ENCODE measurements around the gene CNTLN. TPM values are rescaled to one million over a fixed set of nuclear protein-coding genes. Genes with fewer than 3 reads are reported as not detected.
"Not testable (repeated sequence)": the region's sequence is repeated elsewhere in the genome, so short reads cannot be mapped to it uniquely, and the experiment has no call there.

Gene CNTLN
- polyA plus RNA-seq, 3 donors = 10.4 to 11.8 (median 11.5) TPM

DNA sequence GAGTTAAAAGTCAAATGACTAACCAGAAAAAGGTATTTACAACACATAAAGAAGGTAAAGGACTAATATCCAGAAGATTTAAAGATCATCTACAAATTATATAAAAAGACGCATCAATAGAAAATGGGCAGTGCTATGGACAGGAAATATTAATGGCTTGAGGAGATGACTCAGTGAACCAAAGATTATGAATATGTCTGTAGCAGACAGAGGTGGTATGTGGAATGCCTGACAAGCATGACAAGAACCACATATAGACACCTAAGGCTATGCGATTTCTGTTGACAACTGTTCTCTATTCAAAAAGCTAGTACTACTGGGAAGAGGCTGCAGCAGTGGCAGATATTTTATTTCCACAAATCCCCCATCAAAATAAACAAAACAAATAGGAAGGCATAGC lies 267.0 kb downstream of the CNTLN start:
- no peak for DNase-seq

DNA sequence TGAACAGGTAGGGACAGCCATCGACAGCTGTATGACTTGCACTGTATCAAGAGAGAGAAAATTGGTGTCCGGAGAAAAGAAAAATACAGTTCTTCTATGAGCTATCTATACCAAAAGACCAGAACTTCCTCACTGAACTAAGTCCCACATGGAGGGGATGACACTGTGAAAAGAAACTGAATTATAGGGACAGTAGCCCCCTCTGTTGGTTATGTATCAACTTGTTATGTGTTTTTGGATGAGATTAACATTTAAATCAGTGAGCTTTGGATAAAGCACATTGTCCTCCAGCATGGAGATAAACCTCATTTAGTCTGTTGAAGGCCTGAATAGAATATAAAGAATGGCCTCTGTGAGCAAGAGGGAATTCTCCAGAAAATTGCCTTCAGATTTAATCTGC lies 267.5 kb downstream of the CNTLN start:
- no peak for DNase-seq

DNA sequence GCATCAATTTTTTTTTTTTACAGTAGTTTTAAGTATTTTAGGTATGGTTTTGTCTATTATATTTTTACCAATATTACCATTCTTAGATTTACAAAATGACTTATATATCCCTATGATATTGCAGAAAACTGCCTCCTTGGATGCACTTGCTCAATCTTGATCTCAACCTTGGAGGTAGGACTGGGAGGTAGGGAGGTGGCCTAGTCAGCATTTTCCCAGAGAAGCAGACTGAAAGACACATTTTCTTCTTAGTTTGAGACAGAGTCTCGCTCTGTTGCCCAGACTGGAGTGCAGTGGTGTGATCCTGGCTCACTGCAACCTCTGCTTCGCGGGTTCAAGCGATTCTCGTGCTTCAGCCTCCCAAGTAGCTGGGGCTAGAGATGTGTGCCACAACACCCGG lies 268.7 kb downstream of the CNTLN start:
- DNase-seq = no peak

DNA sequence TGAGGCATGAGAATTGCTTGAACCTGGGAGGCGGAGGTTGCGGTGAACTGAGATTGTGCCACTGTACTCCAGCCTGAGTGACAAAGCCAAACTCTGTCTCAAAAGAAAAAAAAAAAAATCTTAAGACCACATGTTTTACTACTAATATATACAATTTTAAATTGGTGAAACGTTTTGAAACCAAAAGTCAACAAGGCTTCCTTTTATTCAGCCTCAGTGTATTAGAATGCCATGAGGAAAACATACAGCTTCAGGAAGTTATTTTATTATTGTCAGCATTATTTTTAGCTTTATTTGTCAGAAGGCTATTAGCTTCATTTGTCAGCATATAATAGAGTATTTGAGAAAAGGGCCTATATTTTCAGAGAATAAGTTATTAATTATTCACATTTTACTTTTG lies 280.1 kb downstream of the CNTLN start:
- no peak for DNase-seq

DNA sequence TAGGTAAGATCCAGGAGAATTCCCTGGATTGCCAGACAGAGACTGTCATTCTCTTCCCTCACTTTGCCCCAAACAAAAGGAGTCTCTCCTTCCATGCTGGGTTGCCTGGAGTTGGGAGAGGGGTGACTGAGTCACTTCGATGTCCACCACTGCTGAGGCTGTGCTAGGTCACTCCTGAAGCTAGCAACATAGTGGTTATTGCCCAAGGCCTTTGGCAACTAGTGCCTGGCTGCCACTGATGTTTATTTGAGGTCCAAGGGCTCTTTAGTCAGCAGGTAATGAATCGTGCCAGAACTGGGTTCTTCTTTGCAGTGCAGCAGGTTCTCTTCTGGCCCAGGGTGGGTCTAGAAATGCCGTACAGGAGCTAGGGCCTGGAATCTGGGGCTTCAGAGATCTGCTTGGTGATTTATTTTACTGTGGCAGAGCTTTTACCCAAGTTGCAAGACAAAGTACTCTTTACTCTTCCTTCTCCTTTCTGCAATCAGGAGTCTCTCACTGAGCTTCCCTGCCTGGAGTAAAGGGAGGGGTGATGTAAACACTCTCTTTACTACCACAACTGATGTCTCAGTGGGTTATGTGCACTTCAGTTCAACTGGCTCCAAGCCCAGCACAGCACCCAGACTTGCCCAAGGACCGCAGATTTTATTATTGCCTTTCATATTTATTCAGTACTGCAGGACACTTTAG lies 288.3 kb downstream of the CNTLN start:
- no peak for DNase-seq

DNA sequence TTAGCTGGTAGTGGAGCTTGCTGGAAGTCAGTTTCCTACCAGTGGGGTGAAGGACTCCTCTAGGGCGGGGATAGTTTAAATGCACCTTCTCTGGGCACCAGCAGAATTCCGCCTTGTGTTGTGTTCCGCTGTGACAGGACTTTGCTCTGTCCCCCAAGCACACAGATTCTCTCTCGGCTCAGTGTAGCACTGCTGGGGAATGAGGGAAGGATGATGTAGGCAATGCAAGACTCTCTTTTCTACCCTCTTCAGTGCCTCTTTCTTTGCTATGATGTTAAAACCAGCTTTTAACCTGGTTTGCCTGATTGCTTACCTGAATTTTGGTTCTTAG lies 288.8 kb downstream of the CNTLN start:
- no peak for DNase-seq

DNA sequence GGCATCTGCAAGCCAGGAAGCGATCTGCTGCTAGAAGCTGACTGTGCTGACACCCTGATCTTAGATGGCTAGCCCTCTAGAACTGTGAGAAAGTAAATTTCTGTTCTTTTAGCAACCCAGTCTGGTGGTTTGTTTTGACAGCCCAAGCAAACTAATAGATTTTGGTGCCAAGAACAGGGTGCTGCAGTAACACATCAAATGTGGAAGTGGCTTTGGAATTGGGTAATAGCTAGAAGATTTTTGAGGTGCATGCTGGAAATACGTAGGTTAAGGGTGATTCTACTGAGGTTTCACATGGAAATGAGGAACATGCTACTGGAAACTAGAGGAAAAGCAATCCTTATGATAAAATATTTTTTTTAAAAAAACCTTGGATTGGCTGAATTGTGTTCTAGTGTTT lies 290.5 kb downstream of the CNTLN start:
- DNase-seq = no peak

DNA sequence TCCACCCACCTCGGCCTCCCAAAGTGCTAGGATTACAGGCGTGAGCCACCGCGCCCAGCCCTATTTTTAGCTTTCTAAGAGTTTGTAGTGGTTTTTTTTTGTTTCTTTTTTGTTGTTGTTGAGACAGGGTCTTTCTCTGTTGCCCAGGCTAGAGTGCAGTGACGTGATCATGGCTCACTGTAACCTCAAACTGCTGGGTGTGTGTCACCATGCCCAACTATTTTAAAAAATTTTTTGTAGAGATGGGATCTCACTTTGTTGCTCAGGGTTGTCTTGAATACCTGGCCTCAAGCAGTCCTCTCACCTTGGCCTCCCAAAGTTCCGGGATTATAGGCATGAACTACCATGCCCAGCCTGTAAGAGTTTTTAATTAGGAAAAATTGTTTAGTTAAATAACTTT lies 298.7 kb downstream of the CNTLN start:
- no peak for DNase-seq

DNA sequence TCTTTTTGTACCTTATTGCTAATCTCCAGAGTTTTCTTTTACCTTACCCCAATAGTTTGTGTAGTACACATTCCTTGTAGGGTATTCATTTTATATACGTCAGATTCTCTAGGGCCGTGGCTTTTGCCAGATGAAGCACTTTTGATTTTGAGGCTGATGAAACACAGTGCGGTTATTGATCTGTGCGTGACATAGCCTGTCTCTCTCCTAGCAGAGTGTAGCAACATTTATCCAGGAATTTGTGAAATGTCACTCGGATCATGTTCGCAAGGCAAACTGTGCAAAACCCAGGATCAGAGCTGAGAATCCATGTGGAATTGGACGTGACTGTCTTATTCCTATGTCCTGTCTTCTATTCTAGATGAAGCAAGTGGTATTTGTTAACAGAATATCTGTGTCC lies 302.0 kb downstream of the CNTLN start:
- DNase-seq = no peak

DNA sequence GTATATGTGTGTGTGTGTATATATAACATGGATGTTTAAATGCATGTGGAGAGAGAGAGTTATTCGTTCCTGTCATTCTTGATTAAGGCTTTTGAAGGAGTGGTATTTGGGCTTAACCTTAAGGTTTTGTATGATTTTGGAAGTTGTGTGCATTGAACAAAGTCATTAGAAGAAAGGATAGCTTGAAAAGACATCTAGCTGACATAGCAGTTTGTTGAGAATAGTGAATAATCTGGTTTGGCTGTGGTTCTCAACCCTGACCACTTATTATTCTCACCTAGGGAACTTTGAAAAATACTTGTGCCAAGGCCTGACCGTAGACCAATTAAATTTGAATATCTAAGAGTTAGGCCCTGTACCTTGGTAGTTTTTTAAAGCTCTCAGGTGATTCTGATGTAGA lies 303.0 kb downstream of the CNTLN start:
- DNase-seq = no peak

DNA sequence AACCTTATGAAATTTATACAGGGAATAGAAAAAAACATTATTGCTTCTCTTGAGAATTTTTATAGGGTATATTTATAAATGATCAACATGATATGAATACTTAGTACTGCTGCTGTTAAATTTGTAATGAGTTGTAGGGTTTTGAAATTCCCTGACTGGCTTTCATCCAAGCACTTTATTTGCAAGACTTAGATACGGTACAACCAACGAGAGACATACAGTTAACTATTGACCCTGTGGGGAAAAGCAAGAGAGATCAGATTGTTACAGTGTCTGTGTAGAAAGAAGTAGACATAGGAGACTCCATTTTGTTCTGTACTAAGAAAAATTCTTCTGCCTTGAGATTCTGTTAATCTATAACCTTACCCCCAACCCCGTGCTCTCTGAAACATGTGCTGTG lies 310.3 kb downstream of the CNTLN start:
- DNase-seq = not testable (repeated sequence)

DNA sequence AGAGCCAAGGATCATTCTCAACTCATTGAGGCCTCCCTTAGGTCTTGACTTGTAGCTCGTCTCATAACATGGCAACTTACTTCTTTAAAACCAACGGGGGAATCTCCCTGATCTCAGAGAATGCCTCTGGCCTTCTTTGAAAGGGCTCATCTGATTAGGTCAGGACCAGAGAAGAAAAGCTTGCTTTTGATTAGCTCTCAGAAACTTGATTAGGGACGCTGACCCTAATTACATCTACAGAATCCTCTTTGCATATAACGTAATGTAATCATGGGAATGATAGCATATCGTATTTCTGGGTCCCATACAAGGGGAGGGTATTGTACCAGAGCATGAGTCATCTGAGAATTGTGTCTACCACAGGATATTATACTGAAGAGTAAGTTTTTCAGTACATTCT lies 318.9 kb downstream of the CNTLN start:
- no peak for DNase-seq

DNA sequence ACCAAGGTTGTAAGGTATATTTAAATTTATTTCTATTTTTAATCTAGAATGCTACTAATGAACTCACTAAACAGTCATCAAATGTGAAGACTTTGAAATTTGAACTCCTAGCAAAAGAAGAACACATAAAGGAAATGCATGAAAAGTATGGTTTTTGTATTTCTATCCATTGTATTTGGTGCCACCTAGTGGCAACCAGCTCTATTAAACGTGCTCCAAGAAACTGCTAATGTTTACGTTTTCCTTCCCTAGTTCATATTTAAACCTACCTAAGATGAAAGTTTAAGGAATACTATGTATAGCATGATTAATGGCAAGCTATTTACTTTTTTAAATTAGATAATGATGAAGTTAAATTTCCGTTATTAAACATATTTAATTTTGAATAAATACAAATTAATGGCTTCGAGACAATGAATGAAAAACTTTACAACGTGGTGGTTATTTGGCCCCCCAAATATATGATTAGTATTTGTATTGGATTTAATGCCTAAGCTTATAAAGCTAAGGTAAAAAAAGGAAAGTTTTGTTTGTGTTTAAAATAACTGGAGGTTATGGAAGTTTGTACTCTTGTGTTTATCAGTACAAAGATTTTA lies 328.1 kb downstream of the CNTLN start:
- DNase-seq = peak; percentile 55

DNA sequence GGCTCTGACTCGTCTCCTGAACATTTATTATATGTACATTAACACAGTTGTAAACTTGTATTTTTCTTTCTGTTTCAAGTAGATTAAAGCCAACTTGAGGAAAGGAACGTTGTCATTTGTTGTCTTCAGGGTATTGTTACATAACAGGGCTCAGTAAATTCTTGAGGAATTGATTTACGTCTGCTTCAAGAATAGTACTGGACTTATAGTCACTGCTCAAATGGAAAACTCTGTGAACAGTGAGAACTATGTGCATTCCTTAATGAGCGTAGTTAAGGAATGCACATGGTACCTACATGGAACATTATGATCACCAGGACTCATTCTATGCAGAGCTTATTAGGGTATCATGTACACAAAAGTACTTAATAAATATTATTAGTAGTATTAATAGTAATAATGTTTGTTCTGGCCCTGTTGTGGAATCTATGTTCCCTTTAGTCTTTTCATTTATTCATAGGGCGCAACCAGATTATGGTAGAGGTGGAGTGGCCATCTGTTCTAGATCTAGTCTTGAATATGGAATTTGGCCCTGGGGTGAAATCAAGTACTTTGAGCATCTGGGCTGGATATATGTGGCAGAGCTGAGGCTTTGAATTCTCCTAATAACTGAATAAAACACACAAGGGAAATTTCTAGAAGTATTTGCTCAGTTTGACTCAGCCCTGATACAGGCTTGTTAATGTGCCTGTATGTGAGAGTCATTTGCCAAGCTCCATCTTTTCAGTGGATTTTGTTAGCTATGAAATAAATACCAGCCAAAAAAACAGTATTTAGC lies 335.4 kb downstream of the CNTLN start:
- DNase-seq = no peak

DNA sequence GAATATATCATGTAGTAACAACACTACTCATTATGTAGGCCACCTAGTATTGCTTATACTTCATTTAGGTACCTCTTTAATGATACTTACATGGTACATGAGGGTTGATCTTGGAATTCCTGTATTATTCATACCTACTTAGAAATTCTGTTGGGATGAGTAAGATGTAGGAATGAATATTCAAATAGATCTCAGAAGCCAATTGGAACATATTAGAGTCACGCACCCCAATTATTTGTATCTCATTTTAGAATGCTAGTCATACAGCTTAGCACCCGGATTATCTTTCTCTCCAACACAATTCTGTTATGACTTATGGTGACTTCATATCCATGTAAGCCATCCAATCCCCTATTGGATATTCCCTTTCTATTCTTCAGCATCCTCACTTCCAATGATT lies 337.3 kb downstream of the CNTLN start:
- DNase-seq = no peak

DNA sequence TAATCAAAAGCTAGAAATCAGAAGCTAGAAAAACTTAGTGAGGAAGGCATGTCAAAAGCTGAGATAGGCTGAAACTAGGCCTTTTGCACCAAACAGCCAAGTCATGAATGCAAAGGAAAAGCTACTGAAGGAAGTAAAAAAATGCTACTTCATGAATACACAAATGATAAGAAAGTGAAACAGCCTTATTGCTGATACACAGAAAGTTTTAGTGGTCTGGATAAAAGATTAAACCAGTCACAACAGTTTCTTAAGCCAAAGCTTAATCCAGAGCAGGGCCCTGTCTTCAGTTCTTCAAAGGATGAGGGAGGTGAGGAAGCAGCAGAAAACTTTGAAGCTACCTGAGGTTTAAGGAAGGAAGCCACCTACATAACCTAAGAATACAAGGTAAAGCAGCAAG lies 341.6 kb downstream of the CNTLN start:
- DNase-seq = no peak

DNA sequence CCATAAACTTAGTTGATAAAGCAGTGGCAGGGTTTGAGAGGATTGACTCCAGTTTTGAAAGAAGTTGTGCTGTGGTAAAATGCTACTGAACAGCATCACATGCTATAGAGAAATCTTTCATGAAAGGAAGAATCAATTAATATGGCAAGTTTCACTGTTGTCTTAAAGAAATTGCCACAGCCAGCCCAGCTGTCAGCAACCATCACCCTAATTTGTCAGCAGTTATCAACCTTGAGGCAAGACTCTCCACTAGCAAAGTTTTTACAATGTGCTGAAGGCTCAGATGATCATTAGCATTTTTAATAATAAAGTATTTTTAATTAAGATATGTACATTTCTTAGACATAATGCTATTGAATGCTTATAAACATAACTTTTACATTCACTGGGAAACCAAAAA lies 343.0 kb downstream of the CNTLN start:
- DNase-seq = no peak

DNA sequence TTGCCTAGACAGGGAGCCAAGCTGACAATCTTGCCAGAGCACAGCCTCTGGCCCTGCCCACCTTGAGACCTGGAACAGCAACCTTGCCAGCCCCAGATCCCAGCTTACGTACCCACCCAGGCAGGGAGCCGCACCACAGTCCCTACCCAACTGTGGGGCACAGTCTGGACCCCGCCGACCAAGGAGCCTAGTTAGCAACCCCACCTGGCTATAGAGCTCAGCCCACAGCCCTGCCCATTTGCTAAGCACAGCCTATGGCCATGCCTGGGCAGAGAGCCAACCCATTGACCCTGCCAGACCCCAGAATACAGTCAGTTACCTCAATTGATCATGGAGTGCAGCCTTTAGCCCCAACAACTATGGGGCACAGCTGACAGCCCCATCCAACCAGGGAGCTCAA lies 346.1 kb downstream of the CNTLN start:
- no peak for DNase-seq

DNA sequence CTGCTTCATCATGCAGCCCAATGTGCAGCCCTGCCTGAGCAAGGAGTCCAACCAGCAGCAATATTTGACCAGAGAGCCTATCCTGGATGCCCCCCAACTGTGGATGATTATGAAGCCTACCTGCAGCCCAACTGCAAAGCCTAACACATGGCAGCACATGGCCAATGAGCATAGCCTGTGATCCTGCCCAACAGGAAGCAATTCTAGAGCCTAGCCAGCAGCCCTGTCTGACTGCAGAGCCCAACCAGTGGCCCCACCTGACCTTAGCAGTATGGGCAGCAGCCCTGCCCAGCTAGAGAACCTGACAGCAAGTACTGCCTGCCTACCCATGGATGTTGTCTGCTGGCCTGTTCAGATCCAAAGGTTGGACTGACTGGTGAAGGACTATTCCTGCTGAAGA lies 346.7 kb downstream of the CNTLN start:
- DNase-seq = no peak

DNA sequence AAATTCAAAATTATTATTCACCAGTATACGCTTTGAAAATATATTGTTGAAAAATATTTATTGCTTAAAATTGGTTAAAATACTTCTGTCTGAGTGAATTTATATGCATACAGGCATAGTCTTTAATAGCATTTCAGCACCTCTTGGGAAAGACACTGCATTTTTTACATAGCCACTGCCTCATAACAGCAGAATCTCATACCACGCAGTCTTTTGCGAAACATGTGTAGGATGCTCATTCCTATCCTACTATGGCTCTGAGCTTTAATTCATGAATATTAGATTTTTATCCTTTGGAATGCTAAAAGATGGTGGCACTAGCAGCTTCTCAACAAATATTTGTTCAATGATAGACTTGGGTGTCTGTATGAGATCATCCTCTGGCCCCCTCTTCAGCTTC lies 350.1 kb downstream of the CNTLN start:
- DNase-seq = no peak

DNA sequence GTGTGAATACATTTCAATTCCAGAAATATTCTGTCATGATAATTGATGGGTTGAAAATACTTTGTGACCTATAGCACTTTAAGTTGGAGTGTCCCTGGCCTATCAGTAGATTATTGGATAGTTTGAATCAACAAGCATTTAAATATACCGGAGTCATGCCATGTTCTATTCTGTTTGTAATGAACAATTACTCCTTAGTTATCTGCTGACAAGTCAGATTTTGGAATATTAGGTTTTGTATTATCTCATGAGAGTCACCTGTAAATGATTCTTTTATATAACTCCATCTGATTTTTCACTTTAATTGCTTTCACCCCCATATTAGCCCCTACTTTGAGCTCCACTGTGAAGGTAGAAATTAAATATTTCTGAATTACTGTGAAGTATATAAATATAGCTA lies 351.6 kb downstream of the CNTLN start:
- DNase-seq = no peak

DNA sequence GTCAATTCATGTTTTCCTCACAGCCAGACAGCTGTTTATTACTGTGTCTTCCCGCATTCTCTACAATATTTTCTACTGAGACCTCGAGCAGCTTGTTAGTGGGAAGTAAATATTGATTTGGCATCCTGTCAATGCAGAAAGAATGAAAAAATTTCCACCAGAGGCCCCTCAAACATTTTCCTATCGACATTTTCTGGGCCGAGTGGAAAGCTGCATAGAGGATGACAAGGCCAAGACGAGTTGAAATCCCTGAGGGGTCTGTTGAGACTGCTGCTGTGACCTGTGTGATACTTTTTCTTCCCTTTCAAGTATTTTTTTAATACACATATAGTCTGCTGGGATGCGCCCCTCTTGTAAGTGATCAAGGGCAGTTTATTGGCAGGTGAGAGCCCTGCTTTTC lies 352.6 kb downstream of the CNTLN start:
- no peak for DNase-seq

DNA sequence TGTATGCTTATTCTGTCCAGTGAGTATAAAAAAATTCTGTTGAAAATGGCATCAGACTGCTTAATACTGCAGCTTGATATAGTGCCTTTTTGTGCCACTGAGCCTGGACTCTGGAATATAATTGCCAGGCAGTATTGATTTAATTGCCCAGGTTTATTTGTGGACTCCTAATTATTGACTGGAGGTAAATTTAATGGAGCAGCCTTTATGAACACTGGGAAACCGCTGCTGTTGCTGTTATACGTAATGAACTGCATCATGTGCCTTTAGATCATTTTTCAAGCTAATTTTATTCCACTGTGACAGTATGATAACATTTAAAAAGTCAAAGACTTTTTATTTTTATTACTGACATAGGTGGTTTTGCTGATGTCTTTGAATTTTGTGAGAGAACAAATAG lies 353.8 kb downstream of the CNTLN start:
- DNase-seq = no peak

DNA sequence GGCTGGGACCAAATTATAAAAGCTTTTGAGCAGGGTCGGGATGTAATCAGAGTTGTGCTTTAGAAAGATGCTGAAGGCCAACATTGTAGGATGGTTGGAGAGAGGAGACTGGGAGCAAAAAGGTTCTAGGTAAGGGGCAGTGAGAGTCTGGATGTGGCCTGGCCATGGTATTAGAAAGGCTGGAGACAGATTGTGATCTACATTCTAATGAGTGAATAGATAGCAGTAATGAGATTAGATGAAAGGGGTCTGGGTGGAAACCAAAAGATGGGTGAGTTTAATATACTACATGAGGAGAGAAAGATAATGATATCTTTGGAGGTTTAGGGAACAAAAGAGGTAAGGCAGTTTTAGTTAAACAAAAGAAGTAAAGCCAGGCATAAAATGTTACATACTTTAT lies 355.3 kb downstream of the CNTLN start:
- no peak for DNase-seq

All from renal pelvis (tissue), 4 donors.